HG02642 (cell line): ENCODE data around the gene POLDIP2.

ENCODE experiments used
- ATAC-seq: cut with Tn5 transposase; IDR thresholded peaks from one replicate; pipeline ENCODE4 v1.9.1; 2021; ENCODE audit warnings: mild to moderate bottlenecking; ENCODE audit not compliant: unreplicated experiment, poor library complexity

POLDIP2 gene

GRCh38 chr17:28368306-28368831, 11.0 kb upstream of the POLDIP2 start:
- no peak for ATAC-seq

GRCh38 chr17:28367641-28368305, 10.4 kb upstream of the POLDIP2 start:
- no peak for ATAC-seq

GRCh38 chr17:28366605-28367004, 9.3 kb upstream of the POLDIP2 start:
- no peak for ATAC-seq

- no peak for ATAC-seq
These were observed 8.2 kb upstream of the POLDIP2 start for GRCh38 chr17:28365487-28365886.

- ATAC-seq, result no peak
These were observed 7.5 kb upstream of the POLDIP2 start, which contains the start of gene SEBOX for GRCh38 chr17:28364665-28365363. TSS of gene SEBOX (minus strand) at chr17:28365199. CDS start at chr17:28365151, 48 bp downstream.

GRCh38 chr17:28363776-28364650, 6.7 kb upstream of the POLDIP2 start:
- no peak for ATAC-seq

- no peak for ATAC-seq
These were observed 5.9 kb upstream of the POLDIP2 start for GRCh38 chr17:28363186-28363585.

- ATAC-seq, result no peak
These were observed 522 bp upstream of the POLDIP2 start for GRCh38 chr17:28357901-28358197.

GRCh38 chr17:28350271-28350670, 7.1 kb downstream of the POLDIP2 start:
- no peak for ATAC-seq

GRCh38 chr17:28348979-28349378, 8.3 kb downstream of the POLDIP2 start:
- ATAC-seq, result no peak

GRCh38 chr17:28347261-28347891, 10.0 kb downstream of the POLDIP2 start:
- no peak for ATAC-seq

GRCh38 chr17:28346746-28347246, 10.5 kb downstream of the POLDIP2 start:
- no peak for ATAC-seq

- ATAC-seq, result no peak
These were observed 11.1 kb downstream of the POLDIP2 start for GRCh38 chr17:28346199-28346580.

- no peak for ATAC-seq
These were observed 11.7 kb downstream of the POLDIP2 start for GRCh38 chr17:28345419-28346198.

- no peak for ATAC-seq
These were observed 12.9 kb downstream of the POLDIP2 start for GRCh38 chr17:28344435-28344901.

GRCh38 chr17:28344011-28344410, 13.3 kb downstream of the POLDIP2 start:
- ATAC-seq, result no peak

GRCh38 chr17:28343491-28343932, 13.8 kb downstream of the POLDIP2 start:
- no peak for ATAC-seq

- ATAC-seq, result no peak
These were observed 15.0 kb downstream of the POLDIP2 start for GRCh38 chr17:28342313-28342712.

- no peak for ATAC-seq
These were observed 15.8 kb downstream of the POLDIP2 start for GRCh38 chr17:28341516-28341915.
